Caco-2 (cell line): ENCODE results near the gene TYW1B. TPM values are rescaled to one million over a fixed set of nuclear protein-coding genes. Genes with fewer than 3 reads are reported as not detected.
"Not testable (repeated sequence)": the region's sequence is repeated elsewhere in the genome, so short reads cannot be mapped to it uniquely, and the experiment has no call there.

Experiments
- BruUV-seq: library from RNA; stranded (reverse); fragments of 400-500 nt; replicated peaks from 2 replicates; lab custom pipeline; 2021; lab: Mats Ljungman, UMichigan
- CTCF ChIA-PET: fragments of 300-600 bp; sonication (Branson Sonifier 250); formaldehyde crosslinking; loops from one replicate; lab custom pipeline; 2022; ENCODE audit warnings: antibody characterized with exemption; lab: Charles Lee
- POLR2A ChIA-PET: fragments of 300-600 bp; sonication (Branson Sonifier 250); formaldehyde crosslinking; loops from one replicate; lab custom pipeline; 2022; ENCODE audit warnings: antibody characterized with exemption; lab: Charles Lee
- DNase-seq, 2 experiments: peaks; one replicate each; pipeline versions ENCODE4 v3.0.0 to v3.0.0-alpha.2; 2020 to 2022
- H3K27me3 ChIP-seq: replicated peaks from 2 replicates; pipeline ENCODE4 v1.6.0; 2011; ENCODE audit warnings: low read length; ENCODE audit not compliant: control insufficient read depth, insufficient read depth
- H3K36me3 ChIP-seq: 2 replicates; pipeline ENCODE4 v1.5.1; 2011; ENCODE audit warnings: low read length; ENCODE audit not compliant: control insufficient read depth, insufficient read depth
- H3K4me1 ChIP-seq: fragments of 250-450 bp; sonication (Bioruptor Pico); 2 replicates; pipeline ENCODE4 v1.5.1; 2020; ENCODE audit warnings: mild to moderate bottlenecking
- H3K4me3 ChIP-seq: 2 replicates; pipeline ENCODE4 v1.5.1; 2011; ENCODE audit warnings: low read depth, mild to moderate bottlenecking, control low read depth, low read length
- H3K9me3 ChIP-seq: fragments of 250-450 bp; sonication (Bioruptor Pico); 2 replicates; pipeline ENCODE4 v1.5.1; 2020; ENCODE audit warnings: mild to moderate bottlenecking, moderate library complexity
- H3K27ac Mint-ChIP-seq: one replicate; pipeline ENCODE4 v1.8.0; 2022; ENCODE audit warnings: mixed read lengths; ENCODE audit not compliant: unreplicated experiment
- H3K27me3 Mint-ChIP-seq: one replicate; pipeline ENCODE4 v1.8.0; 2022; ENCODE audit warnings: mixed read lengths; ENCODE audit not compliant: insufficient read depth, unreplicated experiment
- H3K36me3 Mint-ChIP-seq: one replicate; pipeline ENCODE4 v1.8.0; 2022; ENCODE audit warnings: mild to moderate bottlenecking, mixed read lengths; ENCODE audit not compliant: insufficient read depth, unreplicated experiment
- H3K4me1 Mint-ChIP-seq: one replicate; pipeline ENCODE4 v1.8.0; 2022; ENCODE audit warnings: low read depth, mixed read lengths; ENCODE audit not compliant: unreplicated experiment
- H3K4me3 Mint-ChIP-seq: one replicate; pipeline ENCODE4 v1.8.0; 2022; ENCODE audit warnings: mild to moderate bottlenecking, moderate library complexity, mixed read lengths; ENCODE audit not compliant: unreplicated experiment
- H3K9me3 Mint-ChIP-seq: one replicate; pipeline ENCODE4 v1.8.0; 2022; ENCODE audit warnings: mixed read lengths; ENCODE audit not compliant: unreplicated experiment
- intact Hi-C: fragments of 100-400 bp; cut with micrococcal nuclease; formaldehyde crosslinking; loops from one replicate; pipeline ENCODE4 v1.10.0; 2022; ENCODE audit not compliant: unreplicated experiment
- total RNA-seq: library from RNA; stranded (reverse); gene quantifications from 2 replicates; pipeline ENCODE4 v1.2.3, GENCODE V29; 2022
- TF ChIP-seq, protein P1 (sequence below), 2 experiments: fragments of 200-600 bp in 1 of 2; IDR thresholded peaks; 1 replicate in 1 of 2; 2 replicates in 1 of 2; pipeline versions ENCODE4 v1.5.1 to v1.8.0; 2011 to 2022; ENCODE audit warnings: antibody characterized with exemption in 1 of 2, control low read depth in 1 of 2, inconsistent platforms in 1 of 2, low read depth in 1 of 2, low read length in 1 of 2, mild to moderate bottlenecking in 1 of 2, moderate library complexity in 1 of 2; ENCODE audit not compliant: insufficient read depth in 1 of 2, severe bottlenecking in 1 of 2, unreplicated experiment in 1 of 2

Gene TYW1B
- total RNA-seq, 1 experiment from 2014 or later: 12.8 TPM

DNA sequence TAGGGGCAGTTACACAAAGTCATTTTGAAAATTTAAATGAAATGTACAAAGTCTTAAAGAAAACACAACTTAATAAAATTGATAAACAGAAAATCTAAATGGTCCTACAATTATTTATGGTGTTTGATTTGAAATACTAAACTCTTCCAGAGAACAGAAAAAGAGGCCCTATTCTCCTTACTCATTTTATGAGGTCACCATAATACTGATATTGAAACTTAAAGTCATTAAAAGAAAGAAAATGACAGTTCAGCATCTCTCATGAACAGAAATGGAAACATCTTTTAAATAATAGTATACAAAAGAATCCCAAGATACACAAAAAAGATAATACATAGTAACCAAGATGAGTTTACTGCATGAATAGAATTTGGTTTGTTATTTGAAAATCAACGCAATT is 184.3 kb downstream of the TYW1B start:
- H3K9me3 ChIP-seq, H3K27me3 Mint-ChIP-seq, H3K4me1 Mint-ChIP-seq, H3K36me3 Mint-ChIP-seq, H3K36me3 ChIP-seq, H3K4me1 ChIP-seq, H3K9me3 Mint-ChIP-seq, BruUV-seq, CTCF ChIA-PET, H3K4me3 Mint-ChIP-seq, H3K27ac Mint-ChIP-seq, DNase-seq, POLR2A ChIA-PET, intact Hi-C loops, H3K27me3 ChIP-seq, H3K4me3 ChIP-seq: not testable (repeated sequence)

DNA sequence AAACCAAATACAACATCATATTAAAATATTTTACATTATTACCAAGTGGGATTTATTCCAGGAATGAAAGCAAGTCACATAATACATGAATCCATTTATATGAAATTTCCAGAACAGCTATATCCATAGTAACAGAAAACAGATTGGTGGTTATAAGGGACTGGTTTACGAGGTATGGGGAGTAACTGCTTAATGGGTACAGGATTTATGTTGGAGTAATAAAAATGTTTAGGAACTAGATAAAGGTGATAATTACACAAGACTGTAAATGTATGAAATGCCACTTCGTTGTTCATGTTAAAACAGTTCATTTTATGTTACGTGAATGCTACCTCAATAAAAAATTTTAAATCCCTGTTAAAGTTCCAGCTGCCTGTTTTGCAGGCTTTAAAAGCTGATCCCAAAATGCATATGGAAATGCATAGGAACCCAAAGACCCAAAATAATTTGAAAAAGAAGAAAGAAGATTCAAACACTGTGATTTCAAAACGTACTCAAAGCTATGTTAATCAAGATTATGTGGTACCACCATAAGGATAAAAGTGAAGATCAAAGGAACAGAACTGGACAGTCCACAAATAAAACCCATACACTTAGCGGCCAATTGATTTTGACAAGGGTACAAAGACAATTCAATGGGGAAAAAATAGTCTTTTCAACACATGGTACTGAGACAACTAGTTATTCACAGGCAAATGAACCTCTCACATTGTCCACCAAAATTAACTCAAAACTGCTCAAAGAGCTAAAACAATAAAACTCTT is 186.3 kb downstream of the TYW1B start:
- H3K4me3 ChIP-seq, H3K4me3 Mint-ChIP-seq, H3K9me3 ChIP-seq, H3K36me3 ChIP-seq, H3K9me3 Mint-ChIP-seq, BruUV-seq, POLR2A ChIA-PET, H3K4me1 Mint-ChIP-seq, H3K27ac Mint-ChIP-seq, H3K4me1 ChIP-seq, H3K36me3 Mint-ChIP-seq, DNase-seq, intact Hi-C loops, H3K27me3 Mint-ChIP-seq, H3K27me3 ChIP-seq: not testable (repeated sequence)
- CTCF ChIA-PET: interaction anchor here (0.6 kb wide), 1 partner anchor 64 kb away, joined by 3 read pairs; no protein-coding TSS in a partner anchor

DNA sequence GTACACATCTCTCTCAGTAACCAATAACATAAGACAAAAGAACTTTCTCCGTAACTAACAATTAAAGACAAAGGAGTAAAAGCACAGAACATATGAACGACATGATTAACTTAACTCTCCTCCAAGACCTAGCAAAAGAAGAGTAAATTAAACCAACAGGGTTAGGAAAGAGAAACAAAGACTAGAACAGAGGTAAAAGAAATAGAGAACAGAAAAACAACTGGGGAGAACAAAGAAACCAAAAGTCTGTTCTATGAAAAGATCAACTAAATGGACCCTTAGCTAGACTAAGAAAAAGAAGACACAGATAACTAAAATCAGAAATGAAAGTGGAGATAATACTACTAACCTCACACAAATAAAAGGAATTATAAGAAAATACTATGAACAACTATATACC is 187.3 kb downstream of the TYW1B start:
- H3K27me3 ChIP-seq, H3K4me1 Mint-ChIP-seq, POLR2A ChIA-PET, DNase-seq, H3K4me3 ChIP-seq, H3K9me3 ChIP-seq, H3K27ac Mint-ChIP-seq, H3K9me3 Mint-ChIP-seq, CTCF ChIA-PET, H3K4me1 ChIP-seq, H3K27me3 Mint-ChIP-seq, H3K36me3 Mint-ChIP-seq, H3K4me3 Mint-ChIP-seq, BruUV-seq, H3K36me3 ChIP-seq, intact Hi-C loops: not testable (repeated sequence)

DNA sequence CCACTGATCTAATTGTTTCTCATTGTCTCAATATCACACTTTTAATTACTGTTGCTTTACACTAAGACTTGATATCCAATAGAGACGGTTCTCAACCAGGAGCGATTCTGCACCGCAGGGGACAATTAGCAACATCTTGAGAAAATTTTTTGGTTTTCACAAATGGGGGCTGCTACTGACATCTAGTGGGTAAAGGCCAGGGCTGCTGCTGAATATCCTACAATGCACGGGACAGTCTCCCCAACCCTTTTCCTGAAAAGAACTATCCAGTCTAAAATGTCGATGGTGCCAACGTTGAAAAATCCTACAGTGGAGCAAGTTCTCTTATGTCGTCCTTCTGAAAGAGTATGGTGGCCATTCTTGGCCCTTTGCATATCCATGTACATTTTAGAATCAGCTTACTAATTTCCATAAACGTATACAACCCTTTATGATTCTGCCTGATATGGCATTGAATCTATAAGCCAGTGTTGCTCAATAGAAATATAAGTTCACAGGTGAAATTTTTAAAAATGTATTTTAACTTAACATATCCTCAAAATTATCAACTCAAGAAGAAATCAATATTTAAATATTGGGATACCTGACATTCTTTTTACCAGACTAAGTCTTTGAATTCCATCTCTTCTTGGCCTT is 192.6 kb downstream of the TYW1B start:
- CTCF ChIA-PET, H3K4me3 ChIP-seq, DNase-seq, H3K36me3 ChIP-seq, H3K4me1 Mint-ChIP-seq, H3K9me3 Mint-ChIP-seq, BruUV-seq, H3K27me3 Mint-ChIP-seq, H3K4me1 ChIP-seq, H3K27ac Mint-ChIP-seq, H3K9me3 ChIP-seq, POLR2A ChIA-PET, H3K4me3 Mint-ChIP-seq, H3K27me3 ChIP-seq, H3K36me3 Mint-ChIP-seq: not testable (repeated sequence)
- intact Hi-C loops: loop anchor here (10.0 kb wide), 1 partner anchor 141 kb away; no protein-coding TSS in a partner anchor
- TF ChIP-seq, protein P1, sequence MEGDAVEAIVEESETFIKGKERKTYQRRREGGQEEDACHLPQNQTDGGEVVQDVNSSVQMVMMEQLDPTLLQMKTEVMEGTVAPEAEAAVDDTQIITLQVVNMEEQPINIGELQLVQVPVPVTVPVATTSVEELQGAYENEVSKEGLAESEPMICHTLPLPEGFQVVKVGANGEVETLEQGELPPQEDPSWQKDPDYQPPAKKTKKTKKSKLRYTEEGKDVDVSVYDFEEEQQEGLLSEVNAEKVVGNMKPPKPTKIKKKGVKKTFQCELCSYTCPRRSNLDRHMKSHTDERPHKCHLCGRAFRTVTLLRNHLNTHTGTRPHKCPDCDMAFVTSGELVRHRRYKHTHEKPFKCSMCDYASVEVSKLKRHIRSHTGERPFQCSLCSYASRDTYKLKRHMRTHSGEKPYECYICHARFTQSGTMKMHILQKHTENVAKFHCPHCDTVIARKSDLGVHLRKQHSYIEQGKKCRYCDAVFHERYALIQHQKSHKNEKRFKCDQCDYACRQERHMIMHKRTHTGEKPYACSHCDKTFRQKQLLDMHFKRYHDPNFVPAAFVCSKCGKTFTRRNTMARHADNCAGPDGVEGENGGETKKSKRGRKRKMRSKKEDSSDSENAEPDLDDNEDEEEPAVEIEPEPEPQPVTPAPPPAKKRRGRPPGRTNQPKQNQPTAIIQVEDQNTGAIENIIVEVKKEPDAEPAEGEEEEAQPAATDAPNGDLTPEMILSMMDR (IDR thresholded peaks at IDR 0.05; ENCODE audit: insufficient read depth in 1 of 2, low read depth in 1 of 2, low read length in 1 of 2, severe bottlenecking in 1 of 2, unreplicated experiment in 1 of 2): peak in 1 of 2 experiments; percentile 41

DNA sequence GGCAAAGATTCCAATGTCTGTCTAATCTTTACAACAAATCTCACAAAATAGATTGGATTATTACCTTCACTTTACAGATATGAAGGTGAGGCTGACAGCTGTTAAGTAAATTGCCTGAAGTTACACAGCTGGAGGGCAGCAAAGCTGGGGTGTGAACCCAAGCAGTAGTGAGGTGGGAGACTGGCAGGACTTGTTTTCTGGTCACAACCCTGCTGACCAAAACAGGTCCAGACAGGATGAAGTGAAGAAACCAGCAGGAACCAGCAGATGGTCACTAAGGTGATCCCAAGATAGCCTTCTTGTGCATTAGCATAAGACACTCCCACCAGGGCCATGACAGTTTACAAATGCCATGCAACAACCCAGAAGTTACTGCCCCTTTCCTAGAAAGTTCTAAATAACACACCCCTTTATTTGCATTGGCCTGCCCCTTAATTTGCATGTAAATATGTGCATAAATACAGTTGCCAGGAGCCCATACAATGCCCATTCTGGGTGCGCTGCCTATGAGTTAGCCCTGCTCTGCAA is 195.2 kb downstream of the TYW1B start:
- peak; percentile 34 to 48 for DNase-seq
- H3K36me3 Mint-ChIP-seq, H3K27me3 ChIP-seq, BruUV-seq, H3K36me3 ChIP-seq, H3K27me3 Mint-ChIP-seq, H3K4me1 Mint-ChIP-seq, H3K9me3 ChIP-seq, POLR2A ChIA-PET, H3K4me1 ChIP-seq, H3K4me3 Mint-ChIP-seq, H3K27ac Mint-ChIP-seq, H3K9me3 Mint-ChIP-seq, CTCF ChIA-PET, H3K4me3 ChIP-seq: not testable (repeated sequence)
- intact Hi-C loops: loop anchor here (10.0 kb wide), 1 partner anchor 138 kb away; no protein-coding TSS in a partner anchor

DNA sequence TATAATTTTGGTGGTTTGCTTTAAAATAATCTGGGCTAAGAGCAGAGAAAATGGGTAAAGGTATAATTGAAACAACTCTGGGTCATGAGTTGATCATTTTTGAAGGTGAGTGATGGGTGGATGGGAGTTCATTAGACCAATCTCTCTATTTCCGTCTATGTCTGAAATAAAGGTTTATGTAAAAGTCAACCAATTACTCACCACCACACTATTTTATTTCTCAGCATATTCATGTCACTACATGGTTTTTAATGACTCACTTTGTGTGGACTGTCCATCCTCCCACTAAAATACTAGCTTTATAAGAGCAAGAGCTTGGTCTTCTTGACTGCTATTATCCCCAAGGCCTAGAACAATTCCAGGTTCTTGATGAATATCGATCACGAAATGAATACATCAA is 199.6 kb downstream of the TYW1B start:
- H3K27me3 Mint-ChIP-seq, H3K36me3 Mint-ChIP-seq, H3K27me3 ChIP-seq, H3K9me3 Mint-ChIP-seq, H3K4me1 Mint-ChIP-seq, H3K27ac Mint-ChIP-seq, H3K36me3 ChIP-seq, H3K9me3 ChIP-seq, H3K4me1 ChIP-seq, CTCF ChIA-PET, BruUV-seq, DNase-seq, H3K4me3 Mint-ChIP-seq, intact Hi-C loops, POLR2A ChIA-PET, H3K4me3 ChIP-seq: not testable (repeated sequence)
